HepG2 (cell line): ENCODE measurements around the gene DCK. TPM values are rescaled to one million over a fixed set of nuclear protein-coding genes. Genes with fewer than 3 reads are reported as not detected.
A peak's percentile ranks its signal among the peaks of the same experiment; 100 is the strongest.

Source experiments
- BCL6 ChIP-seq: IDR thresholded peaks from 2 replicates; pipeline ENCODE4 v1.6.1; 2016; ENCODE audit warnings: missing genetic modification reagents, missing compliant biosample characterization
- CBFB ChIP-seq: sonication (generic); formaldehyde crosslinking; IDR thresholded peaks from 2 replicates; pipeline ENCODE4 v1.4.0; 2020; ENCODE audit warnings: missing genetic modification reagents
- CHD4 ChIP-seq: fragments of 200-600 bp; sonication (generic); IDR thresholded peaks from 2 replicates; pipeline ENCODE4 v1.7.0; 2017; ENCODE audit warnings: mild to moderate bottlenecking, low read length, borderline replicate concordance
- GATA4 ChIP-seq: sonication (generic); IDR thresholded peaks from 2 replicates; pipeline ENCODE4 v1.6.1; 2016; ENCODE audit warnings: antibody characterized with exemption, low read depth, borderline replicate concordance
- GMEB2 ChIP-seq: IDR thresholded peaks from 2 replicates; pipeline ENCODE4 v1.6.1; 2016; ENCODE audit warnings: missing biosample characterization, missing genetic modification reagents, low read depth
- HMG20A ChIP-seq: IDR thresholded peaks from 2 replicates; pipeline ENCODE4 v1.6.1; 2016; ENCODE audit warnings: borderline replicate concordance
- ISL2 ChIP-seq: sonication (generic); formaldehyde crosslinking; IDR thresholded peaks from 2 replicates; pipeline ENCODE4 v1.5.0; 2020; ENCODE audit warnings: missing genetic modification reagents
- NFRKB ChIP-seq: fragments of 450-650 bp; IDR thresholded peaks from 2 replicates; pipeline ENCODE4 v1.6.1; 2017
- NRL ChIP-seq: sonication (generic); formaldehyde crosslinking; IDR thresholded peaks from 2 replicates; pipeline ENCODE4 v1.5.0; 2020; ENCODE audit warnings: missing genetic modification reagents, mild to moderate bottlenecking, moderate library complexity, borderline replicate concordance
- RERE ChIP-seq: IDR thresholded peaks from 2 replicates; pipeline ENCODE4 v1.6.1; 2016; ENCODE audit warnings: low read depth, missing genetic modification reagents, missing compliant biosample characterization
- RFX1 ChIP-seq: fragments of 450-650 bp; IDR thresholded peaks from 2 replicates; pipeline ENCODE4 v1.6.1; 2017
- SIN3B ChIP-seq: fragments of 150-350 bp; IDR thresholded peaks from 2 replicates; pipeline ENCODE4 v1.6.1; 2014; ENCODE audit warnings: low read length
- XBP1 ChIP-seq: sonication (generic); formaldehyde crosslinking; IDR thresholded peaks from 2 replicates; pipeline ENCODE4 v1.5.0; 2020; ENCODE audit warnings: missing genetic modification reagents
- ZBTB43 ChIP-seq: sonication (generic); formaldehyde crosslinking; conservative IDR thresholded peaks from 2 replicates; pipeline ENCODE4 v1.4.0; 2020; ENCODE audit warnings: missing genetic modification reagents
- ZNF3 ChIP-seq: IDR thresholded peaks from 2 replicates; pipeline ENCODE4 v1.7.0; 2017; ENCODE audit warnings: inconsistent platforms
- ZNF558 ChIP-seq: sonication (generic); formaldehyde crosslinking; IDR thresholded peaks from 2 replicates; pipeline ENCODE4 v1.9.0; 2022; ENCODE audit warnings: mild to moderate bottlenecking, missing genetic modification reagents, borderline replicate concordance
- ZNF598 ChIP-seq: sonication (generic); formaldehyde crosslinking; IDR thresholded peaks from 2 replicates; pipeline ENCODE4 v1.5.1; 2020; ENCODE audit warnings: mild to moderate bottlenecking, missing genetic modification reagents, borderline replicate concordance
- ZNF607 ChIP-seq: sonication (generic); formaldehyde crosslinking; IDR thresholded peaks from 2 replicates; pipeline ENCODE4 v1.5.1; 2020; ENCODE audit warnings: missing genetic modification reagents, mild to moderate bottlenecking, borderline replicate concordance
- ZNF772 ChIP-seq: sonication (generic); formaldehyde crosslinking; IDR thresholded peaks from 2 replicates; pipeline ENCODE4 v1.5.0; 2020; ENCODE audit warnings: mild to moderate bottlenecking, missing genetic modification reagents
- ZNF792 ChIP-seq: IDR thresholded peaks from 2 replicates; pipeline ENCODE4 v1.6.1; 2016
- polyA plus RNA-seq, 8 experiments: library from polyadenylated mRNA; depleted of rRNA in 3 of 8; stranded (reverse) in 7 of 8; unstranded in 1 of 8; fragments of >200 nt; fragmentation: Illumina TruSeq in 4 of 8; extraction: Trizol in 4 of 8; gene quantifications; 2 replicates each; pipeline versions ENCODE4 v1.2.1 to v1.2.3, GENCODE V29; 2011 to 2016; ENCODE audit warnings: low read depth in 4 of 8, missing spikeins in 1 of 8, mixed read lengths in 1 of 8; ENCODE audit not compliant: insufficient read depth in 1 of 8
- total RNA-seq, 5 experiments: library from RNA; depleted of rRNA; stranded (reverse); fragments of >200 nt; fragmentation: Illumina TruSeq; extraction: Trizol; gene quantifications; 2 replicates each; pipeline ENCODE4 v1.2.3, GENCODE V29; 2016; ENCODE audit warnings: low read depth in 1 of 5
- TF ChIP-seq, protein P1 (sequence below): sonication (generic); formaldehyde crosslinking; conservative IDR thresholded peaks from 2 replicates; pipeline ENCODE4 v1.8.0; 2022; ENCODE audit warnings: missing genetic modification reagents

Gene DCK
- total and polyA plus RNA-seq, 2 of the 13 experiments (the other 11 are each of a cell fraction or from before 2014, with no cell fraction given), result 5.7 to 21.8 TPM

GRCh38 chr4:70993181-70994068, at the start of gene DCK (continued):
- TF ChIP-seq XBP1 (CRISPR knock-in tag) (no peak), BCL6 (CRISPR knock-in tag) (0 out of 2 replicates have a peak, but pooled peaks have one; percentile 10), ZNF772 (CRISPR knock-in tag) (no peak; the same call in 1 of the 2 replicates), SIN3B (peak; percentile 89), HMG20A (0 out of 2 replicates have a peak, but pooled peaks have one; percentile 23), RERE (CRISPR knock-in tag) (peak; percentile 32; the same call in 1 of the 2 replicates), ZNF792 (CRISPR knock-in tag) (peak; percentile 78), NFRKB (no peak), ZBTB43 (CRISPR knock-in tag) (peak; percentile 69; the same call in 1 of the 2 replicates), CHD4 (no peak), CBFB (no peak), RFX1 (no peak), GMEB2 (CRISPR knock-in tag) (peak; percentile 68; the same call in 1 of the 2 replicates), NRL (CRISPR knock-in tag) (peak; percentile 67; the same call in 1 of the 2 replicates), ZNF558 (CRISPR knock-in tag) (no peak), ISL2 (CRISPR knock-in tag) (peak; percentile 64), ZNF607 (CRISPR knock-in tag) (no peak; the same call in 1 of the 2 replicates), GATA4 (no peak; the same call in 1 of the 2 replicates), ZNF3 (CRISPR knock-in tag) (no peak), ZNF598 (CRISPR knock-in tag) (peak; percentile 65)
- TF ChIP-seq, protein P1, sequence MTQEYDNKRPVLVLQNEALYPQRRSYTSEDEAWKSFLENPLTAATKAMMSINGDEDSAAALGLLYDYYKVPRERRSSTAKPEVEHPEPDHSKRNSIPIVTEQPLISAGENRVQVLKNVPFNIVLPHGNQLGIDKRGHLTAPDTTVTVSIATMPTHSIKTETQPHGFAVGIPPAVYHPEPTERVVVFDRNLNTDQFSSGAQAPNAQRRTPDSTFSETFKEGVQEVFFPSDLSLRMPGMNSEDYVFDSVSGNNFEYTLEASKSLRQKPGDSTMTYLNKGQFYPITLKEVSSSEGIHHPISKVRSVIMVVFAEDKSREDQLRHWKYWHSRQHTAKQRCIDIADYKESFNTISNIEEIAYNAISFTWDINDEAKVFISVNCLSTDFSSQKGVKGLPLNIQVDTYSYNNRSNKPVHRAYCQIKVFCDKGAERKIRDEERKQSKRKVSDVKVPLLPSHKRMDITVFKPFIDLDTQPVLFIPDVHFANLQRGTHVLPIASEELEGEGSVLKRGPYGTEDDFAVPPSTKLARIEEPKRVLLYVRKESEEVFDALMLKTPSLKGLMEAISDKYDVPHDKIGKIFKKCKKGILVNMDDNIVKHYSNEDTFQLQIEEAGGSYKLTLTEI (CRISPR knock-in tag), result no peak
